GM12878 (cell line): ENCODE measurements around the gene FANCE.

ENCODE experiments used
- CEBPB ChIP-seq, 2 experiments: fragments of 150-350 bp in 1 of 2; IDR thresholded peaks; 2 replicates each; pipeline ENCODE4 v1.6.1; 2012 to 2014; ENCODE audit warnings: low read depth in 2 of 2, low read length in 2 of 2, borderline replicate concordance in 1 of 2, inconsistent platforms in 1 of 2
- ESRRA ChIP-seq: IDR thresholded peaks from 2 replicates; pipeline ENCODE4 v1.6.1; 2012; ENCODE audit warnings: mild to moderate bottlenecking, low read length, improper control_type of control experiment
- FOXK2 ChIP-seq: fragments of 450-650 bp; IDR thresholded peaks from 2 replicates; pipeline ENCODE4 v1.6.1; 2017; ENCODE audit warnings: mild to moderate bottlenecking, moderate library complexity
- MAX ChIP-seq: IDR thresholded peaks from 2 replicates; pipeline ENCODE4 v1.6.1; 2012; ENCODE audit warnings: low read depth, low read length, improper control_type of control experiment
- ZNF24 ChIP-seq: fragments of 450-650 bp; IDR thresholded peaks from 2 replicates; pipeline ENCODE4 v1.6.1; 2017; ENCODE audit warnings: antibody characterized with exemption, mild to moderate bottlenecking
- TF ChIP-seq, protein P1 (sequence below), 3 experiments: IDR thresholded peaks in 2 of 3; conservative IDR thresholded peaks in 1 of 3; 2 replicates each; pipeline ENCODE4 v1.5.1; 2011; ENCODE audit warnings: low read depth in 3 of 3, low read length in 3 of 3, mild to moderate bottlenecking in 3 of 3, control low read depth in 2 of 3, moderate library complexity in 2 of 3, inconsistent platforms in 1 of 3, mixed read lengths in 1 of 3; ENCODE audit not compliant: control insufficient read depth in 2 of 3, insufficient read depth in 1 of 3; ENCODE audit errors: extremely low read depth in 1 of 3
- TF ChIP-seq, protein P2 (sequence below): fragments of 450-650 bp; IDR thresholded peaks from 2 replicates; pipeline ENCODE4 v1.6.1; 2014; ENCODE audit warnings: mild to moderate bottlenecking
- TF ChIP-seq, protein P3 (sequence below): IDR thresholded peaks from 2 replicates; pipeline ENCODE4 v1.6.1; 2011; ENCODE audit warnings: low read depth, low read length, improper control_type of control experiment, borderline replicate concordance

- TF ChIP-seq, protein P1, sequence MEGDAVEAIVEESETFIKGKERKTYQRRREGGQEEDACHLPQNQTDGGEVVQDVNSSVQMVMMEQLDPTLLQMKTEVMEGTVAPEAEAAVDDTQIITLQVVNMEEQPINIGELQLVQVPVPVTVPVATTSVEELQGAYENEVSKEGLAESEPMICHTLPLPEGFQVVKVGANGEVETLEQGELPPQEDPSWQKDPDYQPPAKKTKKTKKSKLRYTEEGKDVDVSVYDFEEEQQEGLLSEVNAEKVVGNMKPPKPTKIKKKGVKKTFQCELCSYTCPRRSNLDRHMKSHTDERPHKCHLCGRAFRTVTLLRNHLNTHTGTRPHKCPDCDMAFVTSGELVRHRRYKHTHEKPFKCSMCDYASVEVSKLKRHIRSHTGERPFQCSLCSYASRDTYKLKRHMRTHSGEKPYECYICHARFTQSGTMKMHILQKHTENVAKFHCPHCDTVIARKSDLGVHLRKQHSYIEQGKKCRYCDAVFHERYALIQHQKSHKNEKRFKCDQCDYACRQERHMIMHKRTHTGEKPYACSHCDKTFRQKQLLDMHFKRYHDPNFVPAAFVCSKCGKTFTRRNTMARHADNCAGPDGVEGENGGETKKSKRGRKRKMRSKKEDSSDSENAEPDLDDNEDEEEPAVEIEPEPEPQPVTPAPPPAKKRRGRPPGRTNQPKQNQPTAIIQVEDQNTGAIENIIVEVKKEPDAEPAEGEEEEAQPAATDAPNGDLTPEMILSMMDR (IDR thresholded peaks at IDR 0.05 in 2 of 3, conservative IDR thresholded peaks at IDR 0.05 in 1 of 3; ENCODE audit: control insufficient read depth in 2 of 3, extremely low read depth in 1 of 3, insufficient read depth in 1 of 3, low read depth in 3 of 3, low read length in 3 of 3) = no peak
- TF ChIP-seq, protein P2, sequence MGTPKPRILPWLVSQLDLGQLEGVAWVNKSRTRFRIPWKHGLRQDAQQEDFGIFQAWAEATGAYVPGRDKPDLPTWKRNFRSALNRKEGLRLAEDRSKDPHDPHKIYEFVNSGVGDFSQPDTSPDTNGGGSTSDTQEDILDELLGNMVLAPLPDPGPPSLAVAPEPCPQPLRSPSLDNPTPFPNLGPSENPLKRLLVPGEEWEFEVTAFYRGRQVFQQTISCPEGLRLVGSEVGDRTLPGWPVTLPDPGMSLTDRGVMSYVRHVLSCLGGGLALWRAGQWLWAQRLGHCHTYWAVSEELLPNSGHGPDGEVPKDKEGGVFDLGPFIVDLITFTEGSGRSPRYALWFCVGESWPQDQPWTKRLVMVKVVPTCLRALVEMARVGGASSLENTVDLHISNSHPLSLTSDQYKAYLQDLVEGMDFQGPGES = no peak
- TF ChIP-seq, protein P3, sequence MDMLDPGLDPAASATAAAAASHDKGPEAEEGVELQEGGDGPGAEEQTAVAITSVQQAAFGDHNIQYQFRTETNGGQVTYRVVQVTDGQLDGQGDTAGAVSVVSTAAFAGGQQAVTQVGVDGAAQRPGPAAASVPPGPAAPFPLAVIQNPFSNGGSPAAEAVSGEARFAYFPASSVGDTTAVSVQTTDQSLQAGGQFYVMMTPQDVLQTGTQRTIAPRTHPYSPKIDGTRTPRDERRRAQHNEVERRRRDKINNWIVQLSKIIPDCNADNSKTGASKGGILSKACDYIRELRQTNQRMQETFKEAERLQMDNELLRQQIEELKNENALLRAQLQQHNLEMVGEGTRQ = no peak
- no peak for TF ChIP-seq MAX
- TF ChIP-seq CEBPB (IDR thresholded peaks at IDR 0.05; ENCODE audit: borderline replicate concordance in 1 of 2, low read depth in 2 of 2, low read length in 2 of 2) = no peak
- no peak for TF ChIP-seq FOXK2
- TF ChIP-seq ZNF24 = no peak
- no peak for TF ChIP-seq ESRRA
Measured at GRCh38 chr6:35410131-35410530, 42.0 kb upstream of the FANCE start.
